ENCODE measurements around the gene CORO1C.

The CORO1C gene

DNA sequence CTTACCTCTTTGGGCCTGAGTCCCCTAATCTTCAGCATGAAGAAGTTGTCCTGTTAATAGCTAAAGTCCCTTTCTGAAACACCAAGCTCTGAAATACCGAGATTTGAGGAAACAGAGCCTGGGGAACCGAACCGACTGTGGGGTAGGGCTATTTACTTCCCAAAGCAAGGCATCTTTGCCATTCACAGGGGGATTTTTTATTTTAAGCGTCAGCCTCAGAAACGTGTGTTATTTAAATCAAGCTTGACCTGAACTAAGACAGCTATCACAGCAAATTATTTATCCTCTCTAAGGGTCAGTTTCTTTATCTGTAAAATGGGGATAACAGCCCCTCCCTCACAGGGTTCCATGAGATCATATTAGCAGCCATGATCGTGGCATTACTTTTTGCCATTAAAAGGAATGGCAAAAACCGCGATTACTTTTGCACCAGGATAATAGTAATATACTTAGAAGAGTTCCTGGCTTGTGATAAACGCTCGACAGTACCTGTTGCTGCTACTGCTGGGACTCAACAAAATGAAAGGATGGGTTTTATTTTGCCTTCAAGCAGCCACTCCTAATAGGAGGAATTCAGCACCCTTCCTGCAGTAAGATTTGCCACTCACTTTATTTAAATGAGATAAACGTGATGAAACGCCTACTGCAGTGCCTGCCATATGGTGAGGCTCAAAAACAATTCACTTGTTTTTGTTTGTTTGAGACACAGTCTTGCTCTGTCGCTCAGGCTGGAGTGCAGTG lies 1.3 kb upstream of the CORO1C start:
- no peaks in the 10 kb centered on the region for H3K27me3 ChIP-seq (ENCODE audit: insufficient read depth, low read length, poor library complexity)
- peak overlapping the region; percentile 88; the same call in 1 of the 2 replicates for H3K9ac ChIP-seq (ENCODE audit: low read depth, low read length)
- ATAC-seq (ENCODE audit: insufficient read depth, low read depth) = no peak
- H2AFZ ChIP-seq (ENCODE audit: low read depth, low read length) = peak overlapping the region; percentile 85
- H3K4me2 ChIP-seq (ENCODE audit: insufficient read depth, low read length) = peak overlapping the region; percentile 72
- peaks cover 34% of the 10 kb centered on the region for H3K79me2 ChIP-seq (ENCODE audit: insufficient read depth, low read length)
- no peaks in the 10 kb centered on the region; the same call in 1 of the 2 replicates for H3K36me3 ChIP-seq (ENCODE audit: insufficient read depth, low read length)
- H4K20me1 ChIP-seq (ENCODE audit: insufficient read depth, low read length) = peaks cover 6% of the 10 kb centered on the region; the same call in 1 of the 2 replicates
- no peaks in the 10 kb centered on the region for H3K9me3 ChIP-seq (ENCODE audit: insufficient read depth, low read length, severe bottlenecking)
- peaks cover 35% of the 10 kb centered on the region for H3K4me1 ChIP-seq (ENCODE audit: insufficient read depth, low read length)
- DNase-seq = no peak
- H3K27ac ChIP-seq (ENCODE audit: low read length) = no peak overlapping the region; the same call in 1 of the 2 replicates
- H3K4me3 ChIP-seq (ENCODE audit: low read depth in 1 of 2, low read length in 2 of 2) = peak overlapping the region in 1 of 2 experiments; percentile 88; a peak in 2 of 4 replicates
- TF ChIP-seq EZH2 (IDR thresholded peaks at IDR 0.05; ENCODE audit: borderline replicate concordance, low read depth, low read length, severe bottlenecking) = no peak
- TF ChIP-seq, protein P1, sequence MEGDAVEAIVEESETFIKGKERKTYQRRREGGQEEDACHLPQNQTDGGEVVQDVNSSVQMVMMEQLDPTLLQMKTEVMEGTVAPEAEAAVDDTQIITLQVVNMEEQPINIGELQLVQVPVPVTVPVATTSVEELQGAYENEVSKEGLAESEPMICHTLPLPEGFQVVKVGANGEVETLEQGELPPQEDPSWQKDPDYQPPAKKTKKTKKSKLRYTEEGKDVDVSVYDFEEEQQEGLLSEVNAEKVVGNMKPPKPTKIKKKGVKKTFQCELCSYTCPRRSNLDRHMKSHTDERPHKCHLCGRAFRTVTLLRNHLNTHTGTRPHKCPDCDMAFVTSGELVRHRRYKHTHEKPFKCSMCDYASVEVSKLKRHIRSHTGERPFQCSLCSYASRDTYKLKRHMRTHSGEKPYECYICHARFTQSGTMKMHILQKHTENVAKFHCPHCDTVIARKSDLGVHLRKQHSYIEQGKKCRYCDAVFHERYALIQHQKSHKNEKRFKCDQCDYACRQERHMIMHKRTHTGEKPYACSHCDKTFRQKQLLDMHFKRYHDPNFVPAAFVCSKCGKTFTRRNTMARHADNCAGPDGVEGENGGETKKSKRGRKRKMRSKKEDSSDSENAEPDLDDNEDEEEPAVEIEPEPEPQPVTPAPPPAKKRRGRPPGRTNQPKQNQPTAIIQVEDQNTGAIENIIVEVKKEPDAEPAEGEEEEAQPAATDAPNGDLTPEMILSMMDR (IDR thresholded peaks at IDR 0.05; ENCODE audit: borderline replicate concordance, extremely low read depth, low read length, poor library complexity, severe bottlenecking) = no peak

DNA sequence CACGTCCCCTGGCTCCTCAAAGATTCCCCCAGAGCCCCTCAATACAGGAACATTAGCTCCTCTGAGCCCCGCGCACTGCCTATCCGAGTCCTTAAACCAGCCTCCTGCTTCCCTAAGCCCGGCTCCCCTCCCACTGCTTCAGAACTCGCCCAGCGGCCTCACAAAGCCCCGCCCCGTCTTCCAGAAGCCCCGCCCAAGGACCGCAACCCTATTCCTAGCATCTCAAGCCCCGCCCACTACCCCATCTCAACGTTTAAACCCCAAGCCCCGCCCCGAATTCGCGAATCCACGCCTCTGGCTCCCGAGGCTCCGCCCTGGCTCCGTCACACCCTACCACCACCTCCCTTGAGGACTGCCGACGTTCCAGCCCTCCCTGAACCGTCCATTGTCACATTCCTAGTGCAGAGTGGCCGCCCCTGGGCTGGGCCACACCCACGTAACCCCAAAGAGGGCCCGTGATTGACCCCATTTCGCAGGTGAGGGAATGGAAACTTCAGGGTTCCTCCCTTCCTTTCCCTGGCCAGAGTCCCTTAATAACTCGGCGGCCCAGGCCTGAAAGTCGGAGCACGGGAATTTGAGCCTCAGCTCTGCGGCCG lies 646 bp upstream of the CORO1C start:
- Histone ChIP-seq H2AFZ (ENCODE audit: low read depth, low read length) (peak overlapping the region; percentile 85), H3K27ac (ENCODE audit: low read length) (peak overlapping the region; percentile 73), H3K79me2 (ENCODE audit: insufficient read depth, low read length) (peaks cover 41% of the 10 kb centered on the region), H3K27me3 (ENCODE audit: insufficient read depth, low read length, poor library complexity) (no peaks in the 10 kb centered on the region), H4K20me1 (ENCODE audit: insufficient read depth, low read length) (peaks cover 13% of the 10 kb centered on the region; the same call in 1 of the 2 replicates), H3K36me3 (ENCODE audit: insufficient read depth, low read length) (no peaks in the 10 kb centered on the region; the same call in none of the 2 replicates), H3K4me2 (ENCODE audit: insufficient read depth, low read length) (peak overlapping the region; percentile 72), H3K9ac (ENCODE audit: low read depth, low read length) (peak overlapping the region; percentile 88), H3K4me3 (ENCODE audit: low read depth in 1 of 2, low read length in 2 of 2) (peak overlapping the region; percentile 13 to 88; a peak in 3 of 4 replicates), H3K4me1 (ENCODE audit: insufficient read depth, low read length) (peaks cover 39% of the 10 kb centered on the region), H3K9me3 (ENCODE audit: insufficient read depth, low read length, severe bottlenecking) (no peaks in the 10 kb centered on the region)
- TF ChIP-seq EZH2 (IDR thresholded peaks at IDR 0.05; ENCODE audit: borderline replicate concordance, low read depth, low read length, severe bottlenecking) = no peak
- TF ChIP-seq, protein P1 (IDR thresholded peaks at IDR 0.05; ENCODE audit: borderline replicate concordance, extremely low read depth, low read length, poor library complexity, severe bottlenecking) = no peak
- ATAC-seq (ENCODE audit: insufficient read depth, low read depth) (peak; percentile 71), DNase-seq (peak; percentile 98)

DNA sequence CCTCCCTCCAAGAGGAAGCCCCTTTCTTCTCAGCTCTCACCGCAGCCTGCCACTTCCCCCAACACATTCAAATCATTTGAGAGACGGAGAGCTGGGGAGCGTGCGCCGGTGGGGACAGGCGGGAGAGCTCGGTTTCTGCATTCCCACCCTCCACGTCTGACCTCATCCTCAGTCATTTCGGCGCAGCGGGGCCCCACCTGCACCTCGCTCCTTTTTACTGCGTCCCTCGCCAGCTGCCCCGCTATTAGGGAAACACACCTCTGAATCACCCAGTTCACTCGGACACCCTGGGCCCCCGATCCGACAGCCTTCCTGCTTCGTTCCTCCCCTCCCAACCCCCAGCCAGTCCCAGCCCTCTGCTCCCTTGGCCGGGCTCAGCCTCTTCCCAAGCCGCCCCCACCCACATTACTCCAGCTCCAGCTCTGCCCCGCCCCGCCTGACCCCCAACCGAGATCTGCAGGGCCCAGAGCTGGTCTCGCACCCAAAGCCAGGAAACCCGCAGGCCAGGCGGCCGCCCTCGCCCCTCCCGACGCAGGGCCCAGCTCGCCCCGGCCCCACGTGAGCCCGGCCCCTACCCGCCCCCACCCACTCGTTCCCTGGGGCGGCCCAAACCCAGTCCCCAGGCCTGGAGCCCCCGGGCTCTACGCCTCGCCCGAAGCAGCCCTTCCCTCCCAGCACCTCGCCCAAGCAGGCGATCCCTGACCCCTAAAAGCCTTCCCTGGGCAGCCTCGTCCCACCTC lies 783 bp downstream of the CORO1C start:
- no peaks in the 10 kb centered on the region for H3K9me3 ChIP-seq (ENCODE audit: insufficient read depth, low read length, severe bottlenecking)
- peak overlapping the region; percentile 72 for H3K4me2 ChIP-seq (ENCODE audit: insufficient read depth, low read length)
- peak overlapping the region; percentile 81 to 88; a peak in 3 of 4 replicates for H3K4me3 ChIP-seq (ENCODE audit: low read depth in 1 of 2, low read length in 2 of 2)
- H3K4me1 ChIP-seq (ENCODE audit: insufficient read depth, low read length) = peaks cover 40% of the 10 kb centered on the region
- ATAC-seq (ENCODE audit: insufficient read depth, low read depth) = peak; percentile 49
- no peak for TF ChIP-seq EZH2 (IDR thresholded peaks at IDR 0.05; ENCODE audit: borderline replicate concordance, low read depth, low read length, severe bottlenecking)
- TF ChIP-seq, protein P1 (IDR thresholded peaks at IDR 0.05; ENCODE audit: borderline replicate concordance, extremely low read depth, low read length, poor library complexity, severe bottlenecking) = no peak
- H3K79me2 ChIP-seq (ENCODE audit: insufficient read depth, low read length) = peaks cover 52% of the 10 kb centered on the region
- peak overlapping the region; percentile 80 for H3K27ac ChIP-seq (ENCODE audit: low read length)
- H4K20me1 ChIP-seq (ENCODE audit: insufficient read depth, low read length) = peaks cover 17% of the 10 kb centered on the region; the same call in 1 of the 2 replicates
- H2AFZ ChIP-seq (ENCODE audit: low read depth, low read length) = peak overlapping the region; percentile 68
- H3K36me3 ChIP-seq (ENCODE audit: insufficient read depth, low read length) = no peaks in the 10 kb centered on the region; the same call in none of the 2 replicates
- no peaks in the 10 kb centered on the region for H3K27me3 ChIP-seq (ENCODE audit: insufficient read depth, low read length, poor library complexity)
- DNase-seq = peak; percentile 81
- H3K9ac ChIP-seq (ENCODE audit: low read depth, low read length) = peak overlapping the region; percentile 88

Data from DND-41 (cell line).